Measurements from ENCODE around the gene ZCCHC8. TPM values are rescaled to one million over a fixed set of nuclear protein-coding genes. Genes with fewer than 3 reads are reported as not detected.

The ZCCHC8 gene
- total and polyA plus RNA-seq, 2 of the 4 experiments (the other 2 are of a cell fraction): 9.5 to 12.7 TPM

GRCh38 chr12:122481861-122482260, 18.9 kb downstream of the ZCCHC8 start:
- DNase-seq: peak; percentile 27

More at GRCh38 chr12:122481861-122482260, 18.9 kb downstream of the ZCCHC8 start:
- peak overlapping the region; percentile 56; the same call in 1 of the 2 replicates for H3K4me2 ChIP-seq (ENCODE audit: low read depth, low read length)
- no peaks in the 10 kb centered on the region; the same call in 1 of the 2 replicates for H4K20me1 ChIP-seq (ENCODE audit: insufficient read depth, low read length)
- H2BK120ac ChIP-seq (ENCODE audit: low read depth, low read length): no peak overlapping the region
- ChIA-PET CTCF (no interaction called here), POLR2A (ENCODE audit: unreplicated experiment) (no interaction called here)
- no peak overlapping the region for H3K18ac ChIP-seq (ENCODE audit: low read depth, low read length)
- H3K79me1 ChIP-seq (ENCODE audit: low read depth in 1 of 2, low read length in 2 of 2): peaks cover 3 to 22% of the 10 kb centered on the region in 2 experiments
- H2BK20ac ChIP-seq (ENCODE audit: low read depth, low read length): no peak overlapping the region
- H3K9me1 ChIP-seq (ENCODE audit: insufficient read depth, low read length): 0 out of 2 replicates have a peak, but pooled peaks cover 5% of the 10 kb centered on the region
- no peak overlapping the region for H3K23ac ChIP-seq (ENCODE audit: low read depth, low read length)
- H3K4me1 ChIP-seq (ENCODE audit: control insufficient read depth, insufficient read depth, low read length): peaks cover 2% of the 10 kb centered on the region
- H2BK5ac ChIP-seq (ENCODE audit: low read depth, low read length, poor library complexity, severe bottlenecking): peak overlapping the region; percentile 48
- peaks cover 42% of the 10 kb centered on the region for H3K36me3 ChIP-seq (ENCODE audit: control insufficient read depth, insufficient read depth, low read length)
- 100% methylated on average over 2 of the region's 6 CpGs; no CpG with 5 or more reads in 1 of the 2 experiments for WGBS, 2 experiments (ENCODE audit: extremely low coverage in 2 of 2, insufficient read length in 1 of 2)
- in situ Hi-C loops (cut with MboI; ENCODE audit: low sequenced_read_pairs): no loop called here
- H3K9ac ChIP-seq (ENCODE audit: low read depth, low read length): no peak overlapping the region
- no TSS peak for BruUV-seq (replicated peaks)
- no peak overlapping the region for H3K4me3 ChIP-seq (ENCODE audit: insufficient read depth, low read depth, low read length)
- no peaks in the 10 kb centered on the region for H3K9me3 ChIP-seq (ENCODE audit: control insufficient read depth, insufficient read depth, low read length)
- H3K27me3 ChIP-seq (ENCODE audit: control insufficient read depth, insufficient read depth, low read length): no peaks in the 10 kb centered on the region
- H2AK9ac ChIP-seq (replicated peaks; ENCODE audit: low read depth, low read length, poor library complexity): no peak overlapping the region
- no peak overlapping the region for H4K5ac ChIP-seq (ENCODE audit: low read depth, low read length)
- dilution Hi-C loops (cut with HindIII; ENCODE audit: low sequenced_read_pairs, unreplicated experiment): no loop called here
- H2AK5ac ChIP-seq (ENCODE audit: low read depth, low read length): no peak overlapping the region
- intact Hi-C loops (cut with micrococcal nuclease): no loop called here
- no peak overlapping the region for H4K91ac ChIP-seq (ENCODE audit: insufficient read depth, low read depth, low read length)
- H2AFZ ChIP-seq (replicated peaks; ENCODE audit: low read length, poor library complexity): no peak overlapping the region
- H3K14ac ChIP-seq (replicated peaks; ENCODE audit: low read depth, low read length): no peak overlapping the region
- H3K4ac ChIP-seq (ENCODE audit: low read depth, low read length): no peak overlapping the region
- H3K27ac ChIP-seq (ENCODE audit: insufficient read depth, low read length): no peak overlapping the region
- TF ChIP-seq ELK1 (IDR thresholded peaks at IDR 0.05; ENCODE audit: borderline replicate concordance, low read depth, low read length) (no peak), BHLHE40 (IDR thresholded peaks at IDR 0.05; ENCODE audit: low read depth, low read length) (no peak), MAFK (IDR thresholded peaks at IDR 0.05; ENCODE audit: low read depth, low read length) (no peak)
- ATAC-seq (ENCODE audit: low read depth): peak; percentile 56
- H4K8ac ChIP-seq (ENCODE audit: low read depth in 2 of 2, low read length in 2 of 2): no peak overlapping the region
- no peak overlapping the region for H3K56ac ChIP-seq (ENCODE audit: extremely low read depth, insufficient read depth, low read length)
- H2BK15ac ChIP-seq (ENCODE audit: low read depth, low read length): no peak overlapping the region

All from IMR-90 (cell line).